HG03442 (cell line): ENCODE data around the gene UST.
"Not testable (repeated sequence)": the region's sequence is repeated elsewhere in the genome, so short reads cannot be mapped to it uniquely, and the experiment has no call there.

Experiments used
- ATAC-seq: cut with Tn5 transposase; IDR thresholded peaks from one replicate; pipeline ENCODE4 v1.9.1; 2021; ENCODE audit warnings: mild to moderate bottlenecking, moderate library complexity; ENCODE audit not compliant: unreplicated experiment

UST gene

DNA sequence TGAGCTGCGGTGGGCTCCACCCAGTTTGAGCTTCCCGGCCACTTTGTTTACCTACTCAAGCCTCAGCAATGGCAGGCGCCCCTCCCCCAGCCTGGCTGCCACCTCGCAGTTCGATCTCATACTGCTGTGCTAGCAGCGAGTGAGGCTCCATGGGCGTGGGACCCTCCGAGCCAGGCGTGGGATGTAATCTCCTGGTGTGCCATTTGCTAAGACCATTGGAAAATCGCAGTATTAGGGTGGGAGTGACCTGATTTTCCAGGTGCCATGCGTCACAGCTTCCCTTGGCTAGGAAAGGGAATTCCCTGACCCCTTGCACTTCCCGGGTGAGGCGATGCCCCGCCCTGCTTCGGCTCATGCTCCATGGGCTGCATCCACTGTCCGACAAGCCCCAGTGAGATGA lies 117.3 kb downstream of the UST start:
- ATAC-seq: not testable (repeated sequence)

DNA sequence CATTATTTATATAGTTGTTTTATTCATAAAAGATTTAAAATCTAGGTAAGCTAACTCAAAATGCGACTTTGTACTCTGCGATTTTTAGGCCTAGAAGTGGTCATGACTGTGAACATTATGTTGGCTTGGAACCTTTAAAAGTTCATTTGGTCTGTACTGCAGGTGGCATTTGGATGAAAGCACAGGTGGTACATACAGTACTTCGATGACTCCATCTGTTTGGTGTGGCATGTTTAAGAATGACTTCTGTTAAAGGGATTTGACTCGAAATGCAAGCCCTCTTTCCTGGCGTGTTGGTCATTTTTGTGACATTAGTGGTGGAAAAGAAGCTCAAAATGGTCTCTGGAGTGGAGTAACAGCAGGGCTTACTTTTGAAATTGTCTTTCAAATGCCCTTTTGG lies 118.1 kb downstream of the UST start:
- no peak for ATAC-seq

DNA sequence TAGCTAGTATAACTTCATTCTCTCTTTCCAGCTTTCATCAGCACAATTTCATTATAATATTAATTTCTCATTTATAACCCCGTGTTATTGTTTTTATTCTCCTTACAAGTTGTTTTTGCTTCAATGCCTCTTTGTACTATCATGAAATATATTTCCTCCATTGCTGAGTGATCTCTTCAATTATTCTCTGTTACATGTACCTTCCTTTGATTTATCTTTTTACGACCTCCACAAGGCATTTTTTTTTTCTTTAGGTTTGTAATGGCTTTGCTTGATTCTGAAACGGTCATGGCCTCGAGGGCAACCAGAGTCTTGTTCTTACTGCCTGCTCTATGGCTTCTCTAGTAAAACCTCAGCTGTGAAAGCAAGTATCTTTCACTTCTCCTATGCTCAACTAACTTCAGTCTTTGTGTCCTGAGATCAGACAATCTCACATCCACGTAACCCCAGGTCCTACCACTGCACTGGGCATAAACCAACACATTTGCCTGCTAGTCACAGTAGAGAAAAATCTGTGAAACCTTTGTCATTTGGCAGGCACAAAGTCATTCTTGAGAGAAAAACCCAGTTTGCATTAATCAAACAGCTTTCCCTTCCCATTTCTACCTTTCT lies 119.9 kb downstream of the UST start:
- peak; percentile 100 for ATAC-seq

DNA sequence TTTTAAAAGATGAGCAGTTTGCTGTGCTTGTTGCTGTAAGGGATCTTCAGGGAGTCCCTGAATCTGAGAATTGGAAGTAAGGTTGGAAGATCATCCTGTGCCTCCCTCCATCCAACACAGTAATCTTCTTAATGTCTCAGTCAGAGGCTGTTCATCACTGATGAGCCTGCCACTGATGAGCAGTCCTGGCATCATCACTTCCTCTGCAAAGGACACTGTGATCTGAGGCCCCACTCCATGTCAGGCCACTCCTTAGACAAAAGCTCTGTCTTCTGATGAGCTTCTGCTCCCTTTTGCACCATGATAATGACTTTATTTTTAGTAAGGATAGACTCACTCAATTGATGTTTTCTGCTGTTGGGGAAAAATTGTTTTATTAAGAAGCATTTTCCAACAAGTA lies 121.0 kb downstream of the UST start:
- no peak for ATAC-seq

DNA sequence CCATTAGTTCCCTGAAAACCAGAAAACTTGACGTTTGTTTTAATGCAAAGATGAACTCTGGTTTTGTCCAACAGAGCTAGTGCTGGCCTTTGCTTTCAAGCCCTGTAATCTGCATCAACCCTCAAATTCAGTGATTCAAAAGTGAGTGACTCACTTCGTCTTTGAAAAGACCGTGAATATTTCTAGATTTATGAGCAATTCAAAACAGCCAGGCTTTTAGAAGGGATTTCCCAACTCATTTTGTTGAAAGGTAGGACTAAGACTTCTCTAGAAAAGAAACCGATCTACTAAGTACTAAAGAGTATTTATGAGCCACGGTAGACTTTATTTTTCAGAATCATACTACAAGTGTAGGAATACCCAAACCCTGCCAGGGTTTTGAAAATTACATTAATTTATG lies 121.5 kb downstream of the UST start:
- no peak for ATAC-seq

DNA sequence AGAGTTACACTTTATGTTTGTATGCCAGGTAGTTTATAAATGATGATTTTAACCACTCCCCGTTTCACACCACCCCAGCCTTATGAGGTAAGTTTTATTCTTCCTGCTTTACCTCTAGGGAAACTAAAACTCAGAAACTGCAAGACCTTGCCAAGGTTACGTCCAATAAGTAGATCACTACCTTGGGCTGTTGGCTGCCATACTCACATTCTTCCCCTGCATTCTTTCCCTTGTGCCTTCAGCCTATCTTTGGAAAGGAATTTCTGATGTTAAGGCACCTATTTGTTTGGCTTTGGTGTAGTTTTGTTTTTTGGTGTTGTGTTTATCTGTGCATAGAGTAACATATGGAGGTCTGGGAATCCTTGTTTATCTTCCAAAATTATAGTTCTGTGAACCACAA lies 122.1 kb downstream of the UST start:
- ATAC-seq: no peak

DNA sequence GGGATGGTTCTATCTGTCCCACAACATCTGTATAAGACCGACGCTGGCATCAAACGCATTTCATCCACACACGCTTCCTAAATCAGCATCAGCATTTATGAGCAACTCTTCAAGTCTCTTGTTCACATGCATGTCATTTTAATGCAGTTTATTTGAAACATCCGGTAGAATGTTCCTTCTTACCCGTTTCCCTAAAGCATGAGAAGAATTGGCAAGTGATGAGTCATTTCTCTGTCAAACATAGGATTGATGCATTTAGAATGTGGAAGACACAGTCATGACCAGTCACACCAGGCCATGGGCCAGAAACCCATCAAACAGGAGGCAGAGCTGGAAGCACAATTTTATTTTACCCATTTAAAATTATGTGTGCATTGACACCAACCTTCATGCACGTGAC lies 122.8 kb downstream of the UST start:
- no peak for ATAC-seq

DNA sequence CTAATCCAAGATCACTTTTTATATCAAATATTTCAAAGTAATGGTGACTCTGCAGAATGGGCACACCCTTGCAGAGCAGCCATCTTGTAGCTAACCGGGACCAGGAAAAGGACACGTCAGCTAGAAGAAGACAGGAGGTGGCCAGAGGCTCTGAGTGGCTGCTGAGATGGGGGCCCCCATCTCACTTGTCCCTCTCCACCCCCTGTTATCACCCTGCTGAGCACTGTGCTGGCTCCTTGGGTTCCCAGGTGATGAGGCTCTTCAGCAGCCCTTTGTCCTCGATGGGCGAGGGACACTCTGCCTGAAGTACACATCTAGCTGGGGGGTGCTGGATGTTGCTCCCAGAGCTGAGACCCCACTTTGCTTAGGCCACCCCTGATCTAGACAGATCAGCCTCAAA lies 126.3 kb downstream of the UST start:
- ATAC-seq: no peak

DNA sequence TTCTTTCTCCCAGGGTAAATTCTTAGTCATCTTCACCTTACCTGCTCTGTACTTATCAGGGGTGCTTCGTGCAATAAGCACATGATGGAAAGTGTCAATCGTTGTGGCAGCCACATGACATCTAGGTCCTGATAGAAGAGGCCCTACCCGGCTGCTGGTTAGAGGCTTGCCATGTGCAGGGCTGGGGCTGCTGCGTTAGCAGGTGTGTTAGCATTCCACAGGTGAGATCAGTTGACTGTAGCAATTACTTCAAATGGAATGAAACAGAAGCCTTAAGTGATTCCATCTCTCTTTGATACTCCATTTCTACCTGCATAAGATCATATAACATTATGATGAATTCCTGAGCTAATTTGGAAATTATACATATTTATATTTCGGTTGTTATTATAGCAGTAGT lies 127.0 kb downstream of the UST start:
- no peak for ATAC-seq

DNA sequence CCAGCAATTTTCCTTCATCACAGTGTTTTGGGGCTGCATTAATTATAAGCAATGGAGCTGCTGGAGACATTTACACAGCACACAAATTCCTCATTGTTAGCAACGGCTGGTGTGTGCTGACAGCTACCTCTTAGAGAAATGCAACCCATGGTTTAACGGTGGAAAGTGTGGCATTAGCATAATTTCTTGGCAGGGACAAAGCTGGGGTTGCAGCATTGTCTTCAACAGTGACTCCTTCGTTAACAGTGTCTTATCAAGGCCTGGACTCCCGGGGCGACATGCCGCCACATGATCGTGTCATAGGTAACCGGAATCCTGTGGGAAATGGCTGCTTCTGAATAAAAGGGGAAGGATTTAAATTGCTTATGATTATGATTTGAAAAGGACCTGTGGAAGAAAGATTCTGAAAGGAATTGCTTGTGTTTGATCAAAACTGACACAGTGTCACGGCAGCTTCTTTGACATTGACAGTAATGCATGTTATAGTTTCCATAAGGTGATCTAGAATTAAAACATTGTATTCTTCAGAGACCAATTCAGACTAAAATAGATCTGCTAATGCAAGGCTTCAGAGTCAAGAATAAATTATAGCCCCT lies 128.0 kb downstream of the UST start:
- no peak for ATAC-seq

DNA sequence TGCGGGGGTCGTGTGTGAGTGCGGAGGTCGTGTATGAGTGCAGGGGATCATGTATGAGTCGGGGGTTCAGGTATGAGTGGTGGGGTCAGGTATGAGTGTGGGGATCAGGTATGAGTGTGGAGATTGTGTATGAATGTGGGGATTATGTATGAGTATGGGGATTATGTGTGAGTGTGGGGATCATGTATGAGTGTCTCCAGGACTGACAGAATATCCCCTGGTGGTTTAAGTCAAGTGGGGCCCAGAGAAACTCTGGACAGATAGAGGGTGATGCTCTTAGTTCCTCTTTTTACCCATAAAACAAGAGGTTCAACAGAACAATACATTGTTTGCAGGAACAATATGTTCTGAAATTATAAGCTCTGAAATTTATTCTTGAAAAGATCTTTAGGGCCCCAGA lies 131.9 kb downstream of the UST start:
- no peak for ATAC-seq

DNA sequence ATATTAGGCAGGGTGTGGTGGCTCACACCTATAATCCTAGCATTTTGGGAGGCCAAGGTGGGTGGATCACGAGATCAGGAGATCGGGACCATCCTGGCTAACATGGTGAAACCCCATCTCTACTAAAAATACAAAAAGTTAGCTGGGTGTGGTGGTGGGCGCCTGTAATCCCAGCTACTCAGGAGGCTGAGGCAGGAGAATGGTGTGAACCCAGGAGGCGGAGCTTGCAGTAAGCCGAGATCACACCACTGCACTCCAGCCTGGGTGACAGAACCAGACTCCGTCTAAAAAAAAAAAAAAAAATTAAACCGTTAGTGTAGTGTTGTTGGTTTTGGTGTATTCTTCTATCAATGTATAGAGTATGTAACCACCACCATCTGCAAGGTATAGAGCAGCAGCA lies 133.9 kb downstream of the UST start:
- not testable (repeated sequence) for ATAC-seq

DNA sequence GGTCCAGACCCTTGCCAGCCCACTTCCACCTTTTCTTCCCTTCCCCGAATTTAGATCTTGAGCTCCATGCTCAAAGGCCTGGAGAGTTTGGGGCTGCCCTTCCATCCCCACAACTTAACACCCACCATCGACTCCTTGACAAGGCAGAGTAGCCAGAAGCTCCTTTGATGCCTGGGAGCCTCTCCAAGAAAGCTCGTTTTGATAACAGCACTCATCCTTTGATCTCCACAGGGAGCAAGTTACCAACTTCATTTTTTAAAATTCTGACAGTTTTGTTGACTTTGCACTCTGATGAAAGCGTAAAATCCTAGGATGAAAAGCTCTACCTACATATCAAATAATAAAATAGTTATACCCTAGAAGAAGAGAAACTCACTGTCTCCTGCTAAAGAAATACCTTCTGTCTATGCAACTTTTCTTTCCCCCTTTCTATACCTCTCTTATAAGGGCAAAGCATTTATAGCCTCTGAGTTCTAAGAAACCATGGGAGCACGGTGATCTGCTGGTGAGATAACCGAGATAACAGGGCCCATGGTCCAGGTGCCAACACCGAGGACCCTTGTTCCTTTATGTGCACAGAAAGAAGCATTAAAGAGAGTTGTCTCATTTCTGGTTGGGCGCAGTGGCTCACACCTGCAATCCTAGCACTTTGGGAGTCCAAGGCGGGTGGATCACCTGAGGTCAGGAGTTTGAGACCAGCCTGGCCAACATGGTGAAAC lies 134.9 kb downstream of the UST start:
- no peak for ATAC-seq

DNA sequence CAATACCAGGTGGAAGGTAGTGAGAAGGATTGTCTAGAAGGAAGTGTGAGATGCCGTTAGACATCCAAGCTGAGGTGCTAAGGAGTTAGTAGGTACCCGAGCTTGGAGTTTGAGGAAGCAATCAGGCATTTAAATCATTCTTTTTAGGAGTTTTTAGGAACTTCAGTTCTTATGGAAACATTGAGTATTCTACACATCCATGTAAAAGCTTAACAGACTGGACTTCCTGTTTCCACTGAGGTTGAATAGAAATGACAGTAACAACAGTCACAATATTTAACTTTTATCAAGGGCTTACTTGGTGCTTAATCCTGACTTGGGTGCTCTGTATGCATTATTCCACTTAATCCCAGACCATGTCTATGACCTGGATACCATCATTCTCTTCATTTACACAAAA lies 136.4 kb downstream of the UST start:
- ATAC-seq: no peak

DNA sequence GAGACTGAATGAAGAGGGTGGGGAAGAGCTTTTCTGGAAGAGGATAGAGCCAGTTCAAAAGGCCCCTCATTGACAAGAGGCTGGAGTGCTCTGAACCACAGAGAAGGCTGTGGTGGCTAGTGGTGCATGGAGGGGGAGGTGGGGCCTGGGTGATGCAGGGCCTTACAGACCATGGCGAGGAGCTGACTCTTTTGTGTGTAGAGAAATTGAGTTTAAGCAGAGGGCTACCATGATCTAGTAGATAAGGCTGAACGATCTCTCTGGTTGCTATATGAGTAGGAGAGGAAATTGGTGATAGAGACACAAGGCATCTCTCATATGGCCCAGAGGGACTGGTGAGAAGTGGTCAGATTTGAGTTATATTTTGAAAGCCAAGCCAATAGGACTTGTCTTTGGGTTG lies 137.6 kb downstream of the UST start:
- peak; percentile 52 for ATAC-seq

DNA sequence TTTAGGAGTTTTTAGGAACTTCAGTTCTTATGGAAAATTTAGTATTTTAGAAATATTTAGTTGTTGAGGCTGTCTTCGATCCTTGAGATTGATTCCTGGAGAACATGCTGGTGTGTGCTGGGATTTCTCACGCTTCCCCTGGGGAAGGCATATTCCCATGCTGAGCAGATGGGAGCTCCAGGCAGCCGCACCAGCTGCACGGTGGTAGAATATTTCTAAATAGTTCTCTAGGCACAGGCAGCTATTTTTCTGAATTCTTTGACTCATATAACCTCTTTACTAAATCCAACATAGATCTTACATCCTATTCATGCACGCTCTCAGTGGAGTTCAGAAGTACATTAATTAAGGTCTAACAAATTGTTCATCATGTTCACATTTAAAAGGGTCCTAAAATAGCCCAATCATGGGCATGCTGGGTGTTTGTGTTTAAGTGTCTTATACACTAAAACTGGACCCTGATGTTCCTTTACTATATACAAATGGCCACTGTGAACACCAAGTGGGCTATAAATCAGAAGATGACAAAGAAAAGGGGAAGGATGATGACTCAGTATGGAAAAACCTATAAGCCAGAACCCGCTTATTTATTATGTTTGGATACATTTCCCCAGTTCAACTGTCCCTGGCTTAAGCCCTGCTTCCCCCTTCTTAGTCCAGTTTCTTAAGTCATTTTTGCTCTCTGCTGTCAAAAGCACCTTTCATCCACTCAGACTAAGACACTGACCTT lies 138.5 kb downstream of the UST start:
- ATAC-seq: no peak

DNA sequence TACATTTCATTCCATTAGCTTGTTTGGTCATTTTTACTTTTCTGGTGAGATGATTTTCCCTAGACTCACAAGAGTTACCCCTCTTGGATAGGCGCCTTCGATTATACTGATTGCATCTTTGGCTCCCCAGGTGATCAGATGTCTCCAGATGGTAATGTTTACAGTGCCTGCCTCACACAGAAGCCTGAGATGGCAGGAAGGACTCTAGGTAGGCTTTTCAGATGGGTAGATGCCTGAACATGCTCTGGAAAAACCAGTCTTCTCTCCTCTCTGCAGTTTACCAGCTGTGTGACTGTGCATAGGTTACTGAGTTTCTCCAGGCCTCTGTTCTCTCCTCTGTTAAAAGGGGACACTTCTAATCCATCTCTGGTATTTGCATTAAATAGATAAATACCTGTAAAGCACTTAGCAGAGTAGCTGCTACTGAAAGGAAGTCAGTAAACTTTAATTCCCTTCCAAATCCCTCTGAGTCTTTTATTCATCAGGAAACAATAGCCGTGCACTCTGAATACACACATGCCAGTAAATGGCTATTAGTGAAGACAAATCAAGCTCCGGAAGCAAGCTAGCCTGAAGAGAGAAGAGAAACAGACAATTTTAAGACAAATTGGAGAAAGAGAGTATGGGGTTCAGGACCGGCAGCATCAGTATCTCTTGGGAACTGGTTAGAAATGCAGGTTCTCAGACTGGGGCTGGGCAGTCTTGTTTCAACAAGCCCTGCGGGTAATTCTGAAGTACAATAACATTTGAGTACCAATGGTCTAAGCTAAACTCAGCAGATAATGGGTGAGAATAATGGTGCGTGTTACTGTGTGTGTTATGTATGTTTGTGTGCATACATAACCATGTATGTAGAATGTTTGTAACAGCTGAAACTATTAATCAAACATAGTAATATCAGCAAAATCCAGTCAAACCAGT lies 139.4 kb downstream of the UST start:
- ATAC-seq: no peak

DNA sequence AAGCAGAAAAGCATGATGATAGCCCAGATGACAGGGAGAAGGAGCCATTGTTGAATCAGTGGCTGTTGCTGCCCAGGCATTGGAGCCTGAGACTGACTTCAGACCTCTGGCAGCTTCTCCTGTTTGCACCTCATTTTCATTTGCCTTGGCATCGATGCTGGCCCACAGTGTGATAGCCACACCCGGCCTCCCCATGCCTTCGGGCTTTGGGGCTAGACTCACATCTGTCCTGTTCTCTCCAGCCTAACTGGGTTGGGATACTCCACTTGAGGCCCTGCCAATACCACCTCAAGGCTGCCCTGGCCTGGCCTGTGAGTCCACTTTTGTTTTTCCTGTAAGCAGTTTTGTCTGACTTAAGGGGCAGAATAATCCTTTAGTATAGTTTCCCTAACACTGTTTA lies 140.4 kb downstream of the UST start:
- ATAC-seq: no peak

DNA sequence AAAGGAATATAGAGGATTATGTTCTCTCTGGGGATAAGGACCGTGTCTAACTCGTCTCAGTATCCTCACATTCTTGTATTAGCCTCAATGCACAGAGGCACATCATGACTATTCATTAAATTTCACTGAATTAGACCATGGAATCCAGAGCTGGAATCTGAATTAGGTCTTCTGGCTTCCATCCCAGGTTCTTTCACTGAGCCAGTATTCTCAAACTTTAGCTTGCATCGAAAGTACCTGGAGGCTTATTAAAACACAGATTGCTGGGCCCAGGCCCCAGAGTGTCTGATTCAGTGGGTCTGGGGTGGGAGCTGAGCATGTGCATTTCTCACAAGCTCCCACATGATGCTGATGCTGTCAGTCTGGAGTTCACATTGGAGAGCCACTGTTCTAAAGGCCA lies 142.0 kb downstream of the UST start:
- ATAC-seq: no peak

DNA sequence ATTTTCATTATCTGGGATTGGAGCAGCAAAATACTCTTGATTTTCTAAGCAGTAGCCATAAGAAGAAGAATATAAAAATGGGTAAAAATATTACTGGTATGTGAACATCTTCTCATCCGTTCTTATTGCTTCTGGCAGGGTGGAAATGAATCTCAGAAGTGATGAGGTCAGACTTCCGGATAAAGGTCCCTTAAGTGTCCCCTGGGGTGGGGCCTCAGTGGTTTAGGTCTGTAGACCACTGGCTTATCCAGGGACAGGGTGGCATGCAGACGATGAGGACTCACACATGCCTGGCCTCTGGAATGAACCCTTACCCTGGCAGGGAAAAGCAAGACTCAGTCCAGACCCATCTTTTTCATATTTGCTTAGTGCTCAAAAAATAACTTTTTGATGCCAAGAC lies 143.3 kb downstream of the UST start:
- no peak for ATAC-seq
